Lung (tissue), 12 donors: Measurements from ENCODE around the gene E2F7. TPM values are rescaled to one million over a fixed set of nuclear protein-coding genes. Genes with fewer than 3 reads are reported as not detected.

Source experiments
- ATAC-seq: fragments of 200-7000 bp; cut with Tn5 transposase; one replicate; pipeline ENCODE4 v1.9.1; 2020; ENCODE audit warnings: moderate number of reproducible peaks; ENCODE audit not compliant: insufficient read depth, low FRiP score
- DNase-seq, 3 donors: peaks; one replicate each; pipeline ENCODE4 v3.0.0-alpha.2; 2013 to 2017
- H3K27ac ChIP-seq, 2 donors: one replicate each; pipeline ENCODE4 v1.5.1; 2013; ENCODE audit warnings: mild to moderate bottlenecking in 2 of 2, moderate library complexity in 2 of 2, control low read depth in 1 of 2, inconsistent platforms in 1 of 2, low read depth in 1 of 2, low read length in 1 of 2
- H3K27me3 ChIP-seq, 3 donors: one replicate each; pipeline ENCODE4 v1.5.1; 2013; ENCODE audit warnings: low read length in 2 of 3; ENCODE audit not compliant: control insufficient read depth in 3 of 3, insufficient read depth in 3 of 3
- H3K36me3 ChIP-seq, 4 donors: one replicate each; pipeline ENCODE4 v1.5.1; 2013; ENCODE audit warnings: low read length in 4 of 4, mild to moderate bottlenecking in 1 of 4, moderate library complexity in 1 of 4; ENCODE audit not compliant: control insufficient read depth in 4 of 4, insufficient read depth in 4 of 4
- H3K4me1 ChIP-seq, 5 donors: one replicate each; pipeline ENCODE4 v1.5.1; 2013; ENCODE audit warnings: low read length in 5 of 5, mild to moderate bottlenecking in 2 of 5, moderate library complexity in 1 of 5; ENCODE audit not compliant: control insufficient read depth in 5 of 5, insufficient read depth in 5 of 5
- H3K4me3 ChIP-seq: one replicate; pipeline ENCODE4 v1.5.1; 2013; ENCODE audit warnings: mild to moderate bottlenecking, control low read depth, moderate library complexity
- H3K9ac ChIP-seq, 2 donors: one replicate each; pipeline ENCODE4 v1.5.1; 2013; ENCODE audit warnings: low read length in 2 of 2, control low read depth in 1 of 2; ENCODE audit not compliant: insufficient read depth in 1 of 2
- H3K9me3 ChIP-seq, 4 donors: one replicate each; pipeline ENCODE4 v1.5.1; 2013; ENCODE audit warnings: low read length in 3 of 4, mild to moderate bottlenecking in 1 of 4, moderate library complexity in 1 of 4; ENCODE audit not compliant: control insufficient read depth in 4 of 4, insufficient read depth in 3 of 4
- CTCF ChIP-seq: IDR thresholded peaks from 2 replicates; pipeline ENCODE4 v1.5.1; 2012; ENCODE audit warnings: mild to moderate bottlenecking; ENCODE audit errors: control extremely low read depth, extremely low read depth
- WGBS, 2 donors: extraction: QIAGEN DNeasy Blood & Tissue Kit; methylation state at CpG; one replicate each; pipeline ENCODE4 v1.1.7; 2013; 5-methylcytosine and 5-hydroxymethylcytosine counted together
- polyA plus RNA-seq, 2 donors: library from polyadenylated mRNA; stranded (reverse); fragments of 200-250 nt; gene quantifications; one replicate each; pipeline ENCODE4 v1.2.1, GENCODE V29; 2013
- total RNA-seq, 2 donors: library from RNA; depleted of rRNA in 1 of 2; stranded (reverse); fragments of >200 nt in 1 of 2; gene quantifications; one replicate each; pipeline ENCODE4 v1.2.1, GENCODE V29; 2014 to 2021
- donor health status: control.
- donor health status: control.
- donor health status: Bipolar disorder and iron deficiency.
- donor health status: healthy.
- donor health status: DM: yes; HTN: yes; CAD: no.

E2F7 gene
- total and polyA plus RNA-seq, 4 donors: 0.24 to 2.3 (median 0.54) TPM

- no peak overlapping the region for H3K9ac ChIP-seq
- no peaks in the 10 kb centered on the region for H3K4me1 ChIP-seq
- no peak overlapping the region for H3K27ac ChIP-seq
- H3K9me3 ChIP-seq: peaks cover 0 to 3% (median 0%) of the 10 kb centered on the region in 4 donors
- TF ChIP-seq CTCF: no peak
- ATAC-seq: no peak
- 81% methylated on average over 2 of the region's 2 CpGs for WGBS, 2 donors
- H3K4me3 ChIP-seq: no peak overlapping the region
- no peak for DNase-seq
- no peaks in the 10 kb centered on the region for H3K27me3 ChIP-seq
- no peaks in the 10 kb centered on the region for H3K36me3 ChIP-seq
Measured at GRCh38 chr12:77107121-77107520, 41.8 kb upstream of the E2F7 start.

- TF ChIP-seq CTCF: no peak
- WGBS, 2 donors: 72 to 78% methylated on average over 3 of the region's 3 CpGs
- no peaks in the 10 kb centered on the region for H3K36me3 ChIP-seq
Measured at GRCh38 chr12:77104792-77105191, 39.4 kb upstream of the E2F7 start.

GRCh38 chr12:77104286-77104685, 38.9 kb upstream of the E2F7 start:
- H3K36me3 ChIP-seq: no peaks in the 10 kb centered on the region
- DNase-seq (no peak), ATAC-seq (no peak)
- H3K9me3 ChIP-seq: no peaks in the 10 kb centered on the region
- no peaks in the 10 kb centered on the region for H3K4me1 ChIP-seq
- no peak for TF ChIP-seq CTCF
- H3K9ac ChIP-seq: no peak overlapping the region
- H3K4me3 ChIP-seq: no peak overlapping the region
- H3K27ac ChIP-seq: no peak overlapping the region
- H3K27me3 ChIP-seq: no peaks in the 10 kb centered on the region
- 85 to 93% methylated on average over 1 of the region's 1 CpG for WGBS, 2 donors

More at GRCh38 chr12:77104792-77105191, 39.4 kb upstream of the E2F7 start:
- Histone ChIP-seq H3K9ac (no peak overlapping the region), H3K9me3 (no peaks in the 10 kb centered on the region), H3K4me3 (no peak overlapping the region), H3K27me3 (no peaks in the 10 kb centered on the region), H3K4me1 (no peaks in the 10 kb centered on the region), H3K27ac (no peak overlapping the region)
- no peak for ATAC-seq
- DNase-seq: no peak

- 75 to 100% methylated on average over 1 of the region's 1 CpG for WGBS, 2 donors
- no peak for TF ChIP-seq CTCF
Measured at GRCh38 chr12:77102691-77103090, 37.3 kb upstream of the E2F7 start.

More at GRCh38 chr12:77102691-77103090, 37.3 kb upstream of the E2F7 start:
- ATAC-seq (no peak), DNase-seq (no peak)
- Histone ChIP-seq H3K4me3 (no peak overlapping the region), H3K27ac (no peak overlapping the region), H3K27me3 (no peaks in the 10 kb centered on the region), H3K36me3 (no peaks in the 10 kb centered on the region), H3K9ac (no peak overlapping the region), H3K9me3 (no peaks in the 10 kb centered on the region), H3K4me1 (no peaks in the 10 kb centered on the region)
